ENCODE results near the gene FOXP1. TPM values are rescaled to one million over a fixed set of nuclear protein-coding genes. Genes with fewer than 3 reads are reported as not detected.
"Not testable (repeated sequence)": the region's sequence is repeated elsewhere in the genome, so short reads cannot be mapped to it uniquely, and the experiment has no call there.

Gene FOXP1
- polyA plus RNA-seq, 4 donors = 31.3 to 39.3 (median 33.6) TPM

GRCh38 chr3:71039332-71039731 is 544.2 kb downstream of the FOXP1 start:
- DNase-seq (ENCODE audit: low read depth in 4 of 4, low spot score in 3 of 4) = no peak

GRCh38 chr3:71037775-71038174 is 545.8 kb downstream of the FOXP1 start:
- no peak for DNase-seq (ENCODE audit: low read depth in 4 of 4, low spot score in 3 of 4)

- no peak for DNase-seq (ENCODE audit: low read depth in 4 of 4, low spot score in 3 of 4)
Observed at GRCh38 chr3:71035886-71036285, 547.6 kb downstream of the FOXP1 start.

GRCh38 chr3:71035314-71035713 is 548.2 kb downstream of the FOXP1 start:
- no peak for DNase-seq (ENCODE audit: low read depth in 4 of 4, low spot score in 3 of 4)

DNA sequence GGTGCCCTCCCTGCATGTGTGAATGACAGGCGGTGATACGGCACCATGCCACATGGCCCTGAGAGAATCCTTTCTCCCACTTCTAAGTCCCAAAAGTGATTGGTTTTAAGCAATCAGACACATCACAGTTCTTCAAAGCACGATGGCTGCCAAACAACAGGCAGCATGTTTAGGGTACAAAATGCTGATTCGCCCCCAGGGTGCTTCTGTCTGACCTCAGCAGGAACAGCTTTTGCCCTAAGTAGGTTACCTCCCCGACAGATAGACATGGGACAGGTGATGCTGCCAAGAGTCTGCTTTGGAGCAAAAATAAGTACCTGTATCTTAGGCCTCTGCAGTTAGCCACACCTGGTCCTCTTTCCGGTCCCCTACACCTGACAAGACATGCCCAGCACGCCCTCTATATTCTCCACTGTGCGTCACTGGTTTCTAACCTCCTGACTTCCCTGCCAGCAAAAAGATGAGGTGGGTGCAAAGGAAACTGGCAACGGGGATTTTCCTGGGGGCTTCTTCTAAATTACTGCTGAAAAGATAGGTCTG is 549.8 kb downstream of the FOXP1 start:
- DNase-seq (ENCODE audit: low read depth in 4 of 4, low spot score in 3 of 4) = no peak

GRCh38 chr3:71031914-71032521 is 551.5 kb downstream of the FOXP1 start:
- DNase-seq (ENCODE audit: low read depth in 4 of 4, low spot score in 3 of 4) = no peak

DNA sequence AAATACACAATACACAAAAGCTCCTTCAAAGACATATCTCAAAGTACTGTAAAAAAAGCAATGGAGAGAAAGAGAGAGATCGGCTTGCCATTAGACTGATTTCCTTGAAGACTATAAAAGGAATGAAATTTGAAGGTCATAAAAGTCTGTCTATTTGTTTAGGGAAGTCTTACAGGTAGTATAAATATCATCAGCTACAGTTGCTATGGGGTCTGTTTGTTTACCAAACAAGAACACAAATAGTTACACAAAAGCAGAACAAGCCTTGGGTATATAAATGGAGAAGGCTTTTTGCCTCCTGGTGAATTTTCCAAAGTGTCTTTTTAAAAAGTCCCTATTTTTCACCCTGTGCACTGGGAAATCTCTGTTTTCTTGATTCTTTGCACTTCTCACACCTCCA is 552.3 kb downstream of the FOXP1 start:
- no peak for DNase-seq (ENCODE audit: low read depth in 4 of 4, low spot score in 3 of 4)

DNA sequence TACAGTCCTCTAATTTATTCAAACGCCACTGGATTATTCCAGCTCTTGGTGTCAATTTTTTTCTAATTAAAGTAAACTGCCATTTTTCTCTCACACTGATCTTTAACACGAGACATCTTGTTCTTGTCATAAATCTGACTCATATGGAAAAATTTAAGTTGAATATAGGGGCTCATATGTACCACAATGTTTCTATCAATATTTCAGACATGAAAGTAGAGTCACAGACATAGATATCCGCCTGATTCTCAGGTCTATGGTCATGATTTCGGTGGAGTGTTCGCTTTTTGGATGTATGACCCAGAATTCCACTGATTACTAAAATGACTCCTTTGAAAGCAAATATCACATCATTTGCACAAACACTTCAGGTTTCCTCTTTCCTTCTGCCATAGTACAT is 552.8 kb downstream of the FOXP1 start:
- no peak for DNase-seq (ENCODE audit: low read depth in 4 of 4, low spot score in 3 of 4)

GRCh38 chr3:71029770-71030169 is 553.8 kb downstream of the FOXP1 start:
- no peak for DNase-seq (ENCODE audit: low read depth in 4 of 4, low spot score in 3 of 4)

- DNase-seq (ENCODE audit: low read depth in 4 of 4, low spot score in 3 of 4) = no peak
Observed at GRCh38 chr3:71028802-71029201, 554.7 kb downstream of the FOXP1 start.

- no peak for DNase-seq (ENCODE audit: low read depth in 4 of 4, low spot score in 3 of 4)
Observed at GRCh38 chr3:71028184-71028583, 555.3 kb downstream of the FOXP1 start.

GRCh38 chr3:71026634-71027578 is 556.6 kb downstream of the FOXP1 start:
- no peak for DNase-seq (ENCODE audit: low read depth in 4 of 4, low spot score in 3 of 4)

- DNase-seq (ENCODE audit: low read depth in 4 of 4, low spot score in 3 of 4) = no peak
Observed at GRCh38 chr3:71025516-71025915, 558.0 kb downstream of the FOXP1 start.

DNA sequence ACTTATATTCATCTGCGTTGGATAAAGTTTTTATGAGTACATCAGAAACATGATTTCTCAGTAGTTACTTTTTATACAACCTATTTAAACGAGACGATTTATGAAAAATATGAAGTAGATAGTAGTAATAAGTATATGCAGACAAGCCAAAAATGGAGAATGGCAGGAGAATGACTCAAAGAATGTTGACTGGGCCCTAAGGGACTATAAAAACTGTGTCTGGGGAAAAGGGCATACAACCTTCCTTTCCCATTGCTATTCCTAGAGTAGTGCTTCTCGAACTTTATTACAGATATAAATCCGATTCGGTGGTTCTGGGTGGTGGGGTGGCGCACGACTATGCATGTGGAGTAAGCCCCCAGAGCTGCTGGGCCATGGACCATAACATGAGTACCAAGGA is 558.5 kb downstream of the FOXP1 start:
- no peak for DNase-seq (ENCODE audit: low read depth in 4 of 4, low spot score in 3 of 4)

GRCh38 chr3:71022551-71023335 is 560.8 kb downstream of the FOXP1 start:
- no peak for DNase-seq (ENCODE audit: low read depth in 4 of 4, low spot score in 3 of 4)

DNA sequence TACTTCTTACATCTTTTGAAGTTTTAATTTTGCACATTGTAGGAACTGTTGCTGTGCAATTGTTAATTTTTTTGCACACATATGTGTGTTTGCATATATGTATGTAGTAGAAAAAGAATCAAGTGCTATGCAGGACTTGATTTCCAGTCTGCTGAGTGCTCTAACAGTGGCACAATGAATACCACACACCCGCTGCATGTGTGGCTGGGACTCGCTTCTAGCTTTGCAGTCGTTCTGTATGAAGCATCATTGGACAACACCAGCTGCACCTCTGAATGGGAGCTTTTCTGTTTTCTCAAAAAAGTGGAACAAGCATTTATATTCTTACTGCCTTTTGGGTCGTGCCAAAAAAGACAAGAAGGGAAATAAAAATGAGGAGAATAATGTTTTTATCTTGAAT is 564.7 kb downstream of the FOXP1 start:
- DNase-seq (ENCODE audit: low read depth in 4 of 4, low spot score in 3 of 4) = no peak

DNA sequence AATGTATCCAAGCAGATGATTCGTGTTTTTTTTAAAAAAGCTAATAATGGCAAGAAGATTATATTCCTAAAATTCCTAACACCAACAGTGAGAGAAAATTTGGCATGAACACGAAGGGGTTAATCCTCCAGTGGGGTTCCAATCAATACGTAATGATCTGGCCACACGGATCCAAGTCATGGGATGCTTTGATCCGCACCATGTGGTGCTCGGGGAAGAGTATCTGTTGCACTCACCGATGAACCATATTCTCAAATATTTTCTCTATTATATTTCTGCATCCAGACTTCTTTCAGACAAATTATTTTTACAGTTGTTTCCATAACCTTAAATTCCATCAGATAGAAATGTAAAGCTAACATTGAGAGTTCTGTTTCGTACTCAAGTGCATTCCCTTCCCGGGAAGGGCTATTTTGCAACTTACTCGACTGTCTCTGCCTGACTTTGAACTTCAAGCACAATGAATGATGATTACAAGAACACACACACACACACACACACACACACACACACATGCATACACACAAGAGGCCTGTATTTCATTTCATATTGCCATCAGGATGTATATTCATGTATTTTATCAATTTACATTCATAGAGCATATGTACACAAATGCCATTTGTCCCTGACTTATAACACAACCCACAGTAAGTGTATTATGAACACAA is 567.2 kb downstream of the FOXP1 start:
- no peak for DNase-seq (ENCODE audit: low read depth in 4 of 4, low spot score in 3 of 4)

DNA sequence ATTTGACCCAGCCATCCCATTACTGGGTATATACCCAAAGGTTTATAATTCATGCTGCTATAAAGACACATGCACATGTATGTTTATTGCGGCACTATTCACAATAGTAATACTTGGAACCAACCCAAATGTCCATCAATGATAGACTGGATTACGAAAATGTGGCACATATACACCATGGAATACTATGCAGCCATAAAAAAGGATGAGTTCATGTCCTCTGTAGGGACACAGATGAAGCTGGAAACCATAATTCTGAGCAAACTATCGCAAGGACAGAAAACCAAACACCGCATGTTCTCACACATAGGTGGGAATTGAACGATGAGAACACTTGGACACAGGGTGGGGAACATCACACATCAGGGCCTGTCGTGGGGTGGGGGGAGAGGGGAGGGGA is 568.9 kb downstream of the FOXP1 start:
- not testable (repeated sequence) for DNase-seq (ENCODE audit: low read depth in 4 of 4, low spot score in 3 of 4)

DNA sequence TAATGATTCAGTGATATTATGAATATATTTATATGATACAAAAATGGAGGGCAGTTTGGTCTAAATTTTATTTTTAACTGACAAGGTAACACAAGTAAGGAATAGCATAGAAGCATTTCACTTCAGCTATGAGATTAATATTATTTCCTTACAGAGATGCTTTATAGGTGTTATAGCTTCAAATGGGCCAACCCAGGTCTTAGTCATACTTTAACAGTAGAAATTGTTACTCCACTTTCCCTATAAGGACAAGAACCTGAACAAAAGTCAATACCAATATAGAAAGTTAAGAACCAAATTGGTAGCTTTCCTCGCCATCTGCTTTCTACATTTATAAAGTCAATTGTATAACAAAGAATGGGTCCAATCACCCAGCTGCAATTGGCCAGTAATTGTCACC is 570.6 kb downstream of the FOXP1 start:
- no peak for DNase-seq (ENCODE audit: low read depth in 4 of 4, low spot score in 3 of 4)

DNA sequence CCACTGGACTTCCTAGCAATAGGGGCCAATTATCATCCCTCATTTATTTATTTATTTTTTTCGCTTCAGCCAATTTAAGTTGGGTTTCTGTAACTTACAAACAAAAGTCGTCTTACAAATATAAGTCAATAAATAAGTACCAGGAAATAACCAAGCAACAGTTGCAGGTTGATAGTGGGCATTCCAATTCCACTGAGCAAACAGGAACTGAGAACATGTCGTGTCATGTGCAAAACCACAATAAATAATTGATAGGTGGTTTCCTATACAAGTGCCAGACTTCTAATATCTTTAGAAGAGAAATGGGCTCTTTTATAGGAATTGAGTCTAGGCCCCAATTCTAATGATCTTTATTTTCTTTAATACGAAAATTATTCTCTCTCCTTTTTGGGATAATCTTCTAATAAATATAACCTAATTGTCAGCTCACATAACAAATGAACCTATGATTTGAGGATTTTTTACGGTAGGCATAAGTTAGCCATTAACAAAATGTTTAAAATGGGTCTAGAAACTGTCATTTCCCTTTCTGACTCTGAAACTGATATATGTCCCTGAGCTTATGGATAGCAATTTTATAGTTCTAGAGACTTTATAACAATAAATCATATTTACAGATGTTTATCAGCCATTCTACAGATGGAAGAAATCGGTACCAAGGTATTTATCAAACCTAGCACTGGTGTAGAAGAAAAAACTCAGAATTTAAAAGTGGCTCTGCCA is 571.8 kb downstream of the FOXP1 start:
- no peak for DNase-seq (ENCODE audit: low read depth in 4 of 4, low spot score in 3 of 4)
